K562 (cell line): Measurements from ENCODE around the gene NAA80. TPM values are rescaled to one million over a fixed set of nuclear protein-coding genes. Genes with fewer than 3 reads are reported as not detected.
A peak's percentile ranks its signal among the peaks of the same experiment; 100 is the strongest.

ENCODE experiments used
- ELF4 ChIP-seq: fragments of 450-650 bp; formaldehyde crosslinking; IDR thresholded peaks from 2 replicates; pipeline ENCODE4 v1.4.0; 2022; ENCODE audit warnings: missing genetic modification characterization
- ILF3 ChIP-seq: fragments of 450-650 bp; IDR thresholded peaks from 2 replicates; pipeline ENCODE4 v1.6.1; 2018; ENCODE audit warnings: antibody characterized with exemption, mild to moderate bottlenecking, moderate library complexity, borderline replicate concordance
- KAT7 ChIP-seq: sonication (generic); formaldehyde crosslinking; IDR thresholded peaks from 2 replicates; pipeline ENCODE4 v1.8.0; 2022; ENCODE audit warnings: missing genetic modification reagents, mild to moderate bottlenecking, borderline replicate concordance
- POLR2A ChIP-seq: fragments of 450-650 bp; conservative IDR thresholded peaks from 2 replicates; pipeline ENCODE4 v1.6.1; 2016
- STAT5A ChIP-seq: IDR thresholded peaks from 2 replicates; pipeline ENCODE4 v1.6.1; 2012; ENCODE audit warnings: low read length, inconsistent platforms, borderline replicate concordance
- ZBTB8A ChIP-seq: fragments of 450-650 bp; IDR thresholded peaks from 2 replicates; pipeline ENCODE4 v1.6.1; 2018; ENCODE audit warnings: mild to moderate bottlenecking, moderate library complexity; ENCODE audit not compliant: partially characterized antibody
- ZFPM2 ChIP-seq: fragments of 250-450 bp; sonication (Bioruptor Pico); IDR thresholded peaks from 2 replicates; pipeline ENCODE4 v1.5.1; 2022; ENCODE audit warnings: mild to moderate bottlenecking
- ZNF699 ChIP-seq: fragments of 250-450 bp; sonication (Bioruptor Pico); IDR thresholded peaks from 2 replicates; pipeline ENCODE4 v1.8.0; 2021; ENCODE audit warnings: mild to moderate bottlenecking, moderate library complexity; ENCODE audit not compliant: insufficient replicate concordance
- polyA plus RNA-seq, 8 experiments: library from polyadenylated mRNA; depleted of rRNA in 4 of 8; stranded (reverse) in 5 of 8; unstranded in 3 of 8; fragments of >200 nt; fragmentation: Nextera tagmentation in 2 of 8; fragmentation: Illumina TruSeq in 1 of 8; extraction: Ambion mirVana in 2 of 8; extraction: Trizol in 1 of 8; gene quantifications; 2 replicates each; pipeline versions ENCODE4 v1.2.1 to v1.2.3, GENCODE V29; 2011 to 2014; ENCODE audit warnings: inconsistent platforms in 1 of 8, missing spikeins in 1 of 8
- total RNA-seq, 7 experiments: library from RNA; depleted of rRNA in 6 of 7; stranded (reverse); fragments of >200 nt in 6 of 7; fragmentation: Illumina TruSeq in 2 of 7; extraction: Trizol in 2 of 7; gene quantifications; 2 replicates each; pipeline versions ENCODE4 v1.2.1 to v1.2.3, GENCODE V29; 2011 to 2021; ENCODE audit warnings: low replicate concordance in 1 of 7
- TF ChIP-seq, protein P1 (sequence below): sonication (generic); formaldehyde crosslinking; IDR thresholded peaks from 2 replicates; pipeline ENCODE4 v1.8.0; 2023; ENCODE audit warnings: missing genetic modification reagents, mild to moderate bottlenecking, borderline replicate concordance
- TF ChIP-seq, protein P2 (sequence below): sonication (generic); formaldehyde crosslinking; IDR thresholded peaks from 2 replicates; pipeline ENCODE4 v1.8.1; 2023; ENCODE audit warnings: mild to moderate bottlenecking, missing genetic modification reagents
- TF ChIP-seq, protein P3 (sequence below): fragments of 450-650 bp; IDR thresholded peaks from 2 replicates; pipeline ENCODE4 v1.6.1; 2016; ENCODE audit warnings: low read depth

The NAA80 gene
- total and polyA plus RNA-seq, 9 of the 15 experiments (the other 6 are each of a cell fraction or from before 2014, with no cell fraction given) = 0.82 to 24.0 (median 8.6) TPM

DNA sequence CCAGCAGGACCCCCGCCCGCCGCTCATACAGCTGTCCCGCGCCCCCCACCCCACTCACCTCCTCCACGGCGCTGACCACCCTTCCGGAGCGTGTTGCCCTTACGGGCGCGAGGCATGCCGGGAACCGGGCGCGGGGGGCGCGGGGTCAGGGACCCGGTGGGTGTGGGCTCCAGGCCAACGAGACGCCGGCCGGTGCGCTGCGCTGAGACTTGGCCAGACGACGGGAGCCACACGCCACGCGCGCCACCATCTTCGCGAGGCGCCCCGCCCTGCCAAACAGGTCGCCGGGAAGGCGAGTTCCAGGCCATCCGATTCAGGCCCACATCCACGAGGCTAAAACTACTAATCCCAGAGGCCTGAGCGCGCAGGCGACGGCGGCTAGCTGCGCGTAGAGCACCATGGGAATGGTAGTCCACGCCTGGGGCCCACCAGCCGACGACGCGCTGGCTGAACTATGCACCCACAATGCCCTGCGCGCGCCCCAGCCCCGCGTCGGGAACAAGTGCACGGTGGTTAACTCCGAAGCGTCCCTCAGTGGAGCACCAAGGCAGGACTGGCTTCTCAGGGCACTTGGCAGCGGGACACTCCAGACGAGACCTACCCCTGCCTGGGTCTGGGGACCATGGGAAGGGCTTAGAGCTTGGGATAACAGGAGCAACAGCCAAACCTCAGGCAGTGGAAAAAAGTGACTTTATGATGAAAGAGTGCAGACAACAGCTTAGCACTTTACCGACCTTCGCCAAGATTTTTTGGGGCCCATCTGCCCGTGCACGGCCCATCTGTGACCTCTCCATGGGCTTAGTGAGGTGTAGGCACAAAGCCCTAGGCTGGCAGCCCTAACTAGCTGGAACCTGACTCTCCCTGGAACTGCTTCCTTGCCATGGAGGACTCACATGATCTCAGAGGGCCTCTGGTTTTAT lies 6.8 kb downstream of the NAA80 start, which contains the start of gene IFRD2 (continued):
- TF ChIP-seq, protein P1, sequence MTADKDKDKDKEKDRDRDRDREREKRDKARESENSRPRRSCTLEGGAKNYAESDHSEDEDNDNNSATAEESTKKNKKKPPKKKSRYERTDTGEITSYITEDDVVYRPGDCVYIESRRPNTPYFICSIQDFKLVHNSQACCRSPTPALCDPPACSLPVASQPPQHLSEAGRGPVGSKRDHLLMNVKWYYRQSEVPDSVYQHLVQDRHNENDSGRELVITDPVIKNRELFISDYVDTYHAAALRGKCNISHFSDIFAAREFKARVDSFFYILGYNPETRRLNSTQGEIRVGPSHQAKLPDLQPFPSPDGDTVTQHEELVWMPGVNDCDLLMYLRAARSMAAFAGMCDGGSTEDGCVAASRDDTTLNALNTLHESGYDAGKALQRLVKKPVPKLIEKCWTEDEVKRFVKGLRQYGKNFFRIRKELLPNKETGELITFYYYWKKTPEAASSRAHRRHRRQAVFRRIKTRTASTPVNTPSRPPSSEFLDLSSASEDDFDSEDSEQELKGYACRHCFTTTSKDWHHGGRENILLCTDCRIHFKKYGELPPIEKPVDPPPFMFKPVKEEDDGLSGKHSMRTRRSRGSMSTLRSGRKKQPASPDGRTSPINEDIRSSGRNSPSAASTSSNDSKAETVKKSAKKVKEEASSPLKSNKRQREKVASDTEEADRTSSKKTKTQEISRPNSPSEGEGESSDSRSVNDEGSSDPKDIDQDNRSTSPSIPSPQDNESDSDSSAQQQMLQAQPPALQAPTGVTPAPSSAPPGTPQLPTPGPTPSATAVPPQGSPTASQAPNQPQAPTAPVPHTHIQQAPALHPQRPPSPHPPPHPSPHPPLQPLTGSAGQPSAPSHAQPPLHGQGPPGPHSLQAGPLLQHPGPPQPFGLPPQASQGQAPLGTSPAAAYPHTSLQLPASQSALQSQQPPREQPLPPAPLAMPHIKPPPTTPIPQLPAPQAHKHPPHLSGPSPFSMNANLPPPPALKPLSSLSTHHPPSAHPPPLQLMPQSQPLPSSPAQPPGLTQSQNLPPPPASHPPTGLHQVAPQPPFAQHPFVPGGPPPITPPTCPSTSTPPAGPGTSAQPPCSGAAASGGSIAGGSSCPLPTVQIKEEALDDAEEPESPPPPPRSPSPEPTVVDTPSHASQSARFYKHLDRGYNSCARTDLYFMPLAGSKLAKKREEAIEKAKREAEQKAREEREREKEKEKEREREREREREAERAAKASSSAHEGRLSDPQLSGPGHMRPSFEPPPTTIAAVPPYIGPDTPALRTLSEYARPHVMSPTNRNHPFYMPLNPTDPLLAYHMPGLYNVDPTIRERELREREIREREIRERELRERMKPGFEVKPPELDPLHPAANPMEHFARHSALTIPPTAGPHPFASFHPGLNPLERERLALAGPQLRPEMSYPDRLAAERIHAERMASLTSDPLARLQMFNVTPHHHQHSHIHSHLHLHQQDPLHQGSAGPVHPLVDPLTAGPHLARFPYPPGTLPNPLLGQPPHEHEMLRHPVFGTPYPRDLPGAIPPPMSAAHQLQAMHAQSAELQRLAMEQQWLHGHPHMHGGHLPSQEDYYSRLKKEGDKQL (CRISPR knock-in tag) = no peak
- TF ChIP-seq, protein P2, sequence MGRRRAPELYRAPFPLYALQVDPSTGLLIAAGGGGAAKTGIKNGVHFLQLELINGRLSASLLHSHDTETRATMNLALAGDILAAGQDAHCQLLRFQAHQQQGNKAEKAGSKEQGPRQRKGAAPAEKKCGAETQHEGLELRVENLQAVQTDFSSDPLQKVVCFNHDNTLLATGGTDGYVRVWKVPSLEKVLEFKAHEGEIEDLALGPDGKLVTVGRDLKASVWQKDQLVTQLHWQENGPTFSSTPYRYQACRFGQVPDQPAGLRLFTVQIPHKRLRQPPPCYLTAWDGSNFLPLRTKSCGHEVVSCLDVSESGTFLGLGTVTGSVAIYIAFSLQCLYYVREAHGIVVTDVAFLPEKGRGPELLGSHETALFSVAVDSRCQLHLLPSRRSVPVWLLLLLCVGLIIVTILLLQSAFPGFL (CRISPR knock-in tag) = no peak
- TF ChIP-seq ELF4 (CRISPR knock-in tag) (peak; percentile 73), STAT5A (no peak; the same call in 1 of the 2 replicates), ZNF699 (CRISPR knock-in tag) (no peak), POLR2A (peak; percentile 54), ZFPM2 (CRISPR knock-in tag) (no peak), ILF3 (no peak), ZBTB8A (no peak), KAT7 (CRISPR knock-in tag) (peak; percentile 73; the same call in 1 of the 2 replicates)
- TF ChIP-seq, protein P3, sequence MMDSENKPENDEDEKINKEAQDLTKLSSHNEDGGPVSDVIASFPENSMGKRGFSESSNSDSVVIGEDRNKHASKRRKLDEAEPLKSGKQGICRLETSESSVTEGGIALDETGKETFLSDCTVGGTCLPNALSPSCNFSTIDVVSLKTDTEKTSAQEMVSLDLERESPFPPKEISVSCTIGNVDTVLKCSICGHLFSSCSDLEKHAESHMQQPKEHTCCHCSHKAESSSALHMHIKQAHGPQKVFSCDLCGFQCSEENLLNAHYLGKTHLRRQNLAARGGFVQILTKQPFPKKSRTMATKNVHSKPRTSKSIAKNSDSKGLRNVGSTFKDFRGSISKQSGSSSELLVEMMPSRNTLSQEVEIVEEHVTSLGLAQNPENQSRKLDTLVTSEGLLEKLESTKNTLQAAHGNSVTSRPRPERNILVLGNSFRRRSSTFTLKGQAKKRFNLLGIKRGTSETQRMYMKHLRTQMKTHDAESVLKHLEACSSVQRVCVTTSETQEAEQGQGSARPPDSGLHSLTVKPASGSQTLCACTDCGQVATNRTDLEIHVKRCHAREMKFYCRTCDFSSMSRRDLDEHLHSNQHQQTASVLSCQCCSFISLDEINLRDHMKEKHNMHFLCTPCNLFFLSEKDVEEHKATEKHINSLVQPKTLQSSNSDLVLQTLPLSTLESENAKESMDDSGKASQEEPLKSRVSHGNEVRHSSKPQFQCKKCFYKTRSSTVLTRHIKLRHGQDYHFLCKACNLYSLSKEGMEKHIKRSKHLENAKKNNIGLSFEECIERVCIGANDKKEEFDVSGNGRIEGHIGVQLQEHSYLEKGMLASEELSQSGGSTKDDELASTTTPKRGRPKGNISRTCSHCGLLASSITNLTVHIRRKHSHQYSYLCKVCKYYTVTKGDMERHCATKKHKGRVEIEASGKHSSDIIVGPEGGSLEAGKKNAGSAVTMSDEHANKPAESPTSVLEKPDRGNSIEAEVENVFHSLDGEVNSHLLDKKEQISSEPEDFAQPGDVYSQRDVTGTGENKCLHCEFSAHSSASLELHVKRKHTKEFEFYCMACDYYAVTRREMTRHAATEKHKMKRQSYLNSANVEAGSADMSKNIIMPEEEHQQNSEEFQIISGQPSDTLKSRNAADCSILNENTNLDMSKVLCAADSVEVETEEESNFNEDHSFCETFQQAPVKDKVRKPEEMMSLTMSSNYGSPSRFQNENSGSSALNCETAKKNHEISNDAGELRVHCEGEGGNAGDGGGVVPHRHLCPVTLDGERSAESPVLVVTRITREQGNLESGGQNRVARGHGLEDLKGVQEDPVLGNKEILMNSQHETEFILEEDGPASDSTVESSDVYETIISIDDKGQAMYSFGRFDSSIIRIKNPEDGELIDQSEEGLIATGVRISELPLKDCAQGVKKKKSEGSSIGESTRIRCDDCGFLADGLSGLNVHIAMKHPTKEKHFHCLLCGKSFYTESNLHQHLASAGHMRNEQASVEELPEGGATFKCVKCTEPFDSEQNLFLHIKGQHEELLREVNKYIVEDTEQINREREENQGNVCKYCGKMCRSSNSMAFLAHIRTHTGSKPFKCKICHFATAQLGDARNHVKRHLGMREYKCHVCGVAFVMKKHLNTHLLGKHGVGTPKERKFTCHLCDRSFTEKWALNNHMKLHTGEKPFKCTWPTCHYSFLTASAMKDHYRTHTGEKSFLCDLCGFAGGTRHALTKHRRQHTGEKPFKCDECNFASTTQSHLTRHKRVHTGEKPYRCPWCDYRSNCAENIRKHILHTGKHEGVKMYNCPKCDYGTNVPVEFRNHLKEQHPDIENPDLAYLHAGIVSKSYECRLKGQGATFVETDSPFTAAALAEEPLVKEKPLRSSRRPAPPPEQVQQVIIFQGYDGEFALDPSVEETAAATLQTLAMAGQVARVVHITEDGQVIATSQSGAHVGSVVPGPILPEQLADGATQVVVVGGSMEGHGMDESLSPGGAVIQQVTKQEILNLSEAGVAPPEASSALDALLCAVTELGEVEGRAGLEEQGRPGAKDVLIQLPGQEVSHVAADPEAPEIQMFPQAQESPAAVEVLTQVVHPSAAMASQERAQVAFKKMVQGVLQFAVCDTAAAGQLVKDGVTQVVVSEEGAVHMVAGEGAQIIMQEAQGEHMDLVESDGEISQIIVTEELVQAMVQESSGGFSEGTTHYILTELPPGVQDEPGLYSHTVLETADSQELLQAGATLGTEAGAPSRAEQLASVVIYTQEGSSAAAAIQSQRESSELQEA = peak; percentile 78
